ENCODE results near the gene EHMT1.

Gene EHMT1

GRCh38 chr9:137798901-137799629 lies 180.3 kb downstream of the EHMT1 start:
- TF ChIP-seq, protein P1, sequence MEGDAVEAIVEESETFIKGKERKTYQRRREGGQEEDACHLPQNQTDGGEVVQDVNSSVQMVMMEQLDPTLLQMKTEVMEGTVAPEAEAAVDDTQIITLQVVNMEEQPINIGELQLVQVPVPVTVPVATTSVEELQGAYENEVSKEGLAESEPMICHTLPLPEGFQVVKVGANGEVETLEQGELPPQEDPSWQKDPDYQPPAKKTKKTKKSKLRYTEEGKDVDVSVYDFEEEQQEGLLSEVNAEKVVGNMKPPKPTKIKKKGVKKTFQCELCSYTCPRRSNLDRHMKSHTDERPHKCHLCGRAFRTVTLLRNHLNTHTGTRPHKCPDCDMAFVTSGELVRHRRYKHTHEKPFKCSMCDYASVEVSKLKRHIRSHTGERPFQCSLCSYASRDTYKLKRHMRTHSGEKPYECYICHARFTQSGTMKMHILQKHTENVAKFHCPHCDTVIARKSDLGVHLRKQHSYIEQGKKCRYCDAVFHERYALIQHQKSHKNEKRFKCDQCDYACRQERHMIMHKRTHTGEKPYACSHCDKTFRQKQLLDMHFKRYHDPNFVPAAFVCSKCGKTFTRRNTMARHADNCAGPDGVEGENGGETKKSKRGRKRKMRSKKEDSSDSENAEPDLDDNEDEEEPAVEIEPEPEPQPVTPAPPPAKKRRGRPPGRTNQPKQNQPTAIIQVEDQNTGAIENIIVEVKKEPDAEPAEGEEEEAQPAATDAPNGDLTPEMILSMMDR (conservative IDR thresholded peaks at IDR 0.05; ENCODE audit: low read depth): no peak
- H3K27ac ChIP-seq: no peak overlapping the region
- ChIA-PET CTCF (no interaction called here), POLR2A (ENCODE audit: low non-redundant PET) (no interaction called here)
- DNase-seq (ENCODE audit: low spot score): no peak

- ChIA-PET CTCF (no interaction called here), POLR2A (ENCODE audit: low non-redundant PET) (no interaction called here)
- TF ChIP-seq, protein P1 (conservative IDR thresholded peaks at IDR 0.05; ENCODE audit: low read depth): no peak
- no peak for DNase-seq (ENCODE audit: low spot score)
- no peak overlapping the region for H3K27ac ChIP-seq
Measured at GRCh38 chr9:137799630-137799983, 180.8 kb downstream of the EHMT1 start.

GRCh38 chr9:137800196-137801022 lies 181.6 kb downstream of the EHMT1 start:
- H3K27ac ChIP-seq: peak overlapping the region; percentile 32
- ChIA-PET POLR2A (ENCODE audit: low non-redundant PET) (no interaction called here), CTCF (interaction anchor here (0.6 to 0.7 kb wide), 3 partner anchors 9 to 230 kb away, joined by 3 to 4 read pairs (median 4); no protein-coding TSS in a partner anchor)
- DNase-seq (ENCODE audit: low spot score): no peak
- TF ChIP-seq, protein P1 (conservative IDR thresholded peaks at IDR 0.05; ENCODE audit: low read depth): no peak

- ChIA-PET POLR2A (ENCODE audit: low non-redundant PET) (no interaction called here), CTCF (interaction anchor here (0.6 to 0.7 kb wide), 3 partner anchors 10 to 229 kb away, joined by 3 to 4 read pairs (median 4); no protein-coding TSS in a partner anchor)
- no peak for DNase-seq (ENCODE audit: low spot score)
- TF ChIP-seq, protein P1 (conservative IDR thresholded peaks at IDR 0.05; ENCODE audit: low read depth): no peak
- peak overlapping the region; percentile 32; the same call in 1 of the 2 replicates for H3K27ac ChIP-seq
Measured at GRCh38 chr9:137801023-137801319, 182.2 kb downstream of the EHMT1 start.

DNA sequence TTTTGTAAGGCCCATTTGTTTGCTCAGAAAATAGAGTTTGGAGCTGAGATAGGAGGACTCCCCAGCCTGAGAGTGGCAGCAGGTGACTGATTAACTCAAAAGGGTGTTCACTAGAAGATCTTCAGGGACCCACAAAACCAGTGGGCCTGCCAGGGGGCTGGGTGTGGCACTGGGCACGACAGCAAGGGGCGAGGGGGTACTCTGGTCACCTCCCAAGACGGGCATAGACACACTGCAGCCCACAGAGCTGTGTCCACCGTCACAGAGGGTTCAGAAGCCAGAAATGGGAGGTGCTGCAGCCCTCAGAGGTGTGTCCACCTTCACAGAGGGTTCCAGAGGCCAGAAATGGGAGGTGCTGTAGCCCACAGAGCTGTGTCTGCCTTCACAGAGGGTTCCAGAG lies 183.2 kb downstream of the EHMT1 start:
- TF ChIP-seq, protein P1 (conservative IDR thresholded peaks at IDR 0.05; ENCODE audit: low read depth): no peak
- CTCF ChIA-PET: interaction anchor here (0.6 to 0.9 kb wide), 3 partner anchors 131 to 304 kb away, joined by 3 read pairs; no protein-coding TSS in a partner anchor
- peak overlapping the region; percentile 32 for H3K27ac ChIP-seq
- POLR2A ChIA-PET (ENCODE audit: low non-redundant PET): no interaction called here
- DNase-seq (ENCODE audit: low spot score): no peak

GRCh38 chr9:137802521-137803243 lies 183.9 kb downstream of the EHMT1 start:
- TF ChIP-seq, protein P1 (conservative IDR thresholded peaks at IDR 0.05; ENCODE audit: low read depth): no peak
- ChIA-PET POLR2A (ENCODE audit: low non-redundant PET) (no interaction called here), CTCF (interaction anchor here (0.9 kb wide), 1 partner anchor 131 kb away, joined by 3 read pairs; no protein-coding TSS in a partner anchor)
- H3K27ac ChIP-seq: peak overlapping the region; percentile 32
- no peak for DNase-seq (ENCODE audit: low spot score)

Data from RWPE1 (cell line).